ENCODE data around the gene HDHD3.

Gene HDHD3

DNA sequence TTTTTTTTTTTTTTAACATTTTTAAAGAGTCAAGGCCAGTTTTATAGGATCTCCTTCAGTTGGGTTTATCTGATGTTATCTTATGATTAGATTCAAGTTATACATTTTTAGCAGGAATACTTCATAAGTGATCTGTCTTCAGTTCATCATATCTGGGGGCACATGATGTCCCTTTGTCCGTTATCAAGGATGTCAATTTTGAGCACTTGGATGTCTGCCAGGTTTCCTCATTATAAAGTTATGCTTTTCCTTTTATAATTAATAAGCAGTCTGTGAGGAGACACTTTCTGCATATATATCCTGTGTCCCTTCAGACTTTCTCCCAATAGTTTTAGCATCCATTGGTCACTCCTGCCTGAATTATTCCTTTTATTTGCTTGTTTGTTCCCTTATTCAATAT, 11.8 kb downstream of the HDHD3 start:
- H3K9ac ChIP-seq = no peak overlapping the region
- TF ChIP-seq CTCF (IDR thresholded peaks at IDR 0.05) = no peak
- no peaks in the 10 kb centered on the region for H3K27me3 ChIP-seq (ENCODE audit: control insufficient read depth, insufficient read depth, low read length)
- peaks cover 47% of the 10 kb centered on the region for H3K4me1 ChIP-seq
- H3K4me3 ChIP-seq (ENCODE audit: low read depth, low read length) = no peak overlapping the region
- H3K9me3 ChIP-seq (ENCODE audit: control insufficient read depth, low read length) = no peaks in the 10 kb centered on the region
- H3K36me3 ChIP-seq (ENCODE audit: control insufficient read depth, insufficient read depth, low read length) = peaks cover 3% of the 10 kb centered on the region
- no peak overlapping the region for H3K4me2 ChIP-seq (ENCODE audit: low read length)
- no peaks in the 10 kb centered on the region for H3K79me2 ChIP-seq
- H3K27ac ChIP-seq = peak overlapping the region; percentile 53
- H2AFZ ChIP-seq = no peak overlapping the region

- H3K79me2 ChIP-seq = no peaks in the 10 kb centered on the region
- no peak overlapping the region for H3K9ac ChIP-seq
- no peak overlapping the region for H3K4me2 ChIP-seq (ENCODE audit: low read length)
- H2AFZ ChIP-seq = no peak overlapping the region
- H3K36me3 ChIP-seq (ENCODE audit: control insufficient read depth, insufficient read depth, low read length) = peaks cover 3% of the 10 kb centered on the region
- H3K4me1 ChIP-seq = peaks cover 54% of the 10 kb centered on the region
- no peak for TF ChIP-seq CTCF (IDR thresholded peaks at IDR 0.05)
- H3K9me3 ChIP-seq (ENCODE audit: control insufficient read depth, low read length) = no peaks in the 10 kb centered on the region
- H3K4me3 ChIP-seq (ENCODE audit: low read depth, low read length) = no peak overlapping the region
- H3K27me3 ChIP-seq (ENCODE audit: control insufficient read depth, insufficient read depth, low read length) = no peaks in the 10 kb centered on the region
- H3K27ac ChIP-seq = peak overlapping the region; percentile 95
Observed at GRCh38 chr9:113363336-113363735, 13.4 kb downstream of the HDHD3 start.

- no peak overlapping the region for H3K9ac ChIP-seq
- H3K27ac ChIP-seq = peak overlapping the region; percentile 95
- H3K4me2 ChIP-seq (ENCODE audit: low read length) = peak overlapping the region; percentile 47
- H3K4me1 ChIP-seq = peaks cover 49% of the 10 kb centered on the region
- peaks cover 3% of the 10 kb centered on the region for H3K36me3 ChIP-seq (ENCODE audit: control insufficient read depth, insufficient read depth, low read length)
- H2AFZ ChIP-seq = no peak overlapping the region
- no peaks in the 10 kb centered on the region for H3K27me3 ChIP-seq (ENCODE audit: control insufficient read depth, insufficient read depth, low read length)
- TF ChIP-seq CTCF (IDR thresholded peaks at IDR 0.05) = no peak
- no peaks in the 10 kb centered on the region for H3K9me3 ChIP-seq (ENCODE audit: control insufficient read depth, low read length)
- no peaks in the 10 kb centered on the region for H3K79me2 ChIP-seq
- H3K4me3 ChIP-seq (ENCODE audit: low read depth, low read length) = peak overlapping the region; percentile 27
Observed at GRCh38 chr9:113361304-113362018, 15.3 kb downstream of the HDHD3 start.

- H3K4me1 ChIP-seq = peaks cover 46% of the 10 kb centered on the region
- no peak overlapping the region for H3K9ac ChIP-seq
- peak overlapping the region; percentile 25 for H3K4me2 ChIP-seq (ENCODE audit: low read length)
- H3K27ac ChIP-seq = peak overlapping the region; percentile 95
- TF ChIP-seq CTCF (IDR thresholded peaks at IDR 0.05) = no peak
- no peaks in the 10 kb centered on the region for H3K9me3 ChIP-seq (ENCODE audit: control insufficient read depth, low read length)
- H3K27me3 ChIP-seq (ENCODE audit: control insufficient read depth, insufficient read depth, low read length) = no peaks in the 10 kb centered on the region
- H3K36me3 ChIP-seq (ENCODE audit: control insufficient read depth, insufficient read depth, low read length) = peaks cover 3% of the 10 kb centered on the region
- no peaks in the 10 kb centered on the region for H3K79me2 ChIP-seq
- H3K4me3 ChIP-seq (ENCODE audit: low read depth, low read length) = peak overlapping the region; percentile 27
- no peak overlapping the region for H2AFZ ChIP-seq
Observed at GRCh38 chr9:113360242-113360842, 16.4 kb downstream of the HDHD3 start.
